Chondrocyte (in vitro differentiated cells): ENCODE results near the gene NOVA1. TPM values are rescaled to one million over a fixed set of nuclear protein-coding genes. Genes with fewer than 3 reads are reported as not detected.

Source experiments
- DNase-seq: peaks from one replicate; pipeline ENCODE4 v3.0.0; 2021; ENCODE audit warnings: mixed read lengths, low spot score
- H3K27ac Mint-ChIP-seq: one replicate; pipeline ENCODE4 v1.8.0; 2021; ENCODE audit warnings: mild to moderate bottlenecking, moderate library complexity, mixed read lengths; ENCODE audit not compliant: unreplicated experiment
- H3K27me3 Mint-ChIP-seq: 2 replicates; pipeline ENCODE4 v1.8.0; 2021; ENCODE audit warnings: low read depth, mixed read lengths
- H3K36me3 Mint-ChIP-seq: 2 replicates; pipeline ENCODE4 v1.8.0; 2021; ENCODE audit warnings: low read depth, mixed read lengths
- H3K4me1 Mint-ChIP-seq: 2 replicates; pipeline ENCODE4 v1.8.0; 2021; ENCODE audit warnings: low read depth, mild to moderate bottlenecking, mixed read lengths
- H3K4me3 Mint-ChIP-seq: one replicate; pipeline ENCODE4 v1.8.0; 2021; ENCODE audit warnings: mild to moderate bottlenecking, moderate library complexity, mixed read lengths; ENCODE audit not compliant: unreplicated experiment
- H3K9me3 Mint-ChIP-seq: 2 replicates; pipeline ENCODE4 v1.8.0; 2021; ENCODE audit warnings: low read depth, mixed read lengths
- total RNA-seq: library from RNA; stranded (reverse); gene quantifications from 3 replicates; pipeline ENCODE4 v1.2.1, GENCODE V29; 2021
- TF ChIP-seq, protein P1 (sequence below): fragments of 200-600 bp; sonication (generic); IDR thresholded peaks from 2 replicates; pipeline ENCODE4 v1.5.0; 2021; ENCODE audit warnings: antibody characterized with exemption, mild to moderate bottlenecking, moderate library complexity

The NOVA1 gene
- total RNA-seq, 1 donor from 2014 or later, result 0.97 TPM

- no peak for DNase-seq
- no peaks in the 10 kb centered on the region for H3K36me3 Mint-ChIP-seq
- H3K4me3 Mint-ChIP-seq, result no peak overlapping the region
- no peaks in the 10 kb centered on the region for H3K27me3 Mint-ChIP-seq
- TF ChIP-seq, protein P1, sequence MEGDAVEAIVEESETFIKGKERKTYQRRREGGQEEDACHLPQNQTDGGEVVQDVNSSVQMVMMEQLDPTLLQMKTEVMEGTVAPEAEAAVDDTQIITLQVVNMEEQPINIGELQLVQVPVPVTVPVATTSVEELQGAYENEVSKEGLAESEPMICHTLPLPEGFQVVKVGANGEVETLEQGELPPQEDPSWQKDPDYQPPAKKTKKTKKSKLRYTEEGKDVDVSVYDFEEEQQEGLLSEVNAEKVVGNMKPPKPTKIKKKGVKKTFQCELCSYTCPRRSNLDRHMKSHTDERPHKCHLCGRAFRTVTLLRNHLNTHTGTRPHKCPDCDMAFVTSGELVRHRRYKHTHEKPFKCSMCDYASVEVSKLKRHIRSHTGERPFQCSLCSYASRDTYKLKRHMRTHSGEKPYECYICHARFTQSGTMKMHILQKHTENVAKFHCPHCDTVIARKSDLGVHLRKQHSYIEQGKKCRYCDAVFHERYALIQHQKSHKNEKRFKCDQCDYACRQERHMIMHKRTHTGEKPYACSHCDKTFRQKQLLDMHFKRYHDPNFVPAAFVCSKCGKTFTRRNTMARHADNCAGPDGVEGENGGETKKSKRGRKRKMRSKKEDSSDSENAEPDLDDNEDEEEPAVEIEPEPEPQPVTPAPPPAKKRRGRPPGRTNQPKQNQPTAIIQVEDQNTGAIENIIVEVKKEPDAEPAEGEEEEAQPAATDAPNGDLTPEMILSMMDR, result no peak
- H3K4me1 Mint-ChIP-seq, result no peaks in the 10 kb centered on the region
- no peak overlapping the region for H3K27ac Mint-ChIP-seq
- H3K9me3 Mint-ChIP-seq, result no peaks in the 10 kb centered on the region
Observed at GRCh38 chr14:26548406-26548805, 49.4 kb downstream of the NOVA1 start.

DNA sequence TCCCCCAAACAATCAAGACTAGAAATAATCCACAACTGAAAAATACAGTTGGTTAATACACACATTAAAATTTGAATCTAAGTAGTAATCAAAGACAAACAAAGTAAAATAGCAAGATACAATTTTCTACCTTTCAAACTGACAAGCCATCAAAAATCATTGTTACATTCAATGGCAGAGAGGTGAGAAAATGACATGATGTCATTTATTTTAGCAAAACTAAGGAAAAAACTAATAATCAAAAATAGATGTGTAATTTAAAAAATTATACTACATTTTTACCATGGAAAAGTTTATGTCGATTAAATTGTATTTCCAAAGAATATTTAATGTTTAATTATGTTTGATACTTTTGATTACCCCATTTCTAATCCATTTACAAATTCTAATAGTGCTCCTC lies 59.7 kb downstream of the NOVA1 start:
- no peaks in the 10 kb centered on the region for H3K9me3 Mint-ChIP-seq
- no peak for DNase-seq
- no peaks in the 10 kb centered on the region for H3K4me1 Mint-ChIP-seq
- TF ChIP-seq, protein P1, result no peak
- H3K4me3 Mint-ChIP-seq, result no peak overlapping the region
- no peaks in the 10 kb centered on the region for H3K36me3 Mint-ChIP-seq
- H3K27ac Mint-ChIP-seq, result no peak overlapping the region
- H3K27me3 Mint-ChIP-seq, result no peaks in the 10 kb centered on the region

- H3K27me3 Mint-ChIP-seq, result no peaks in the 10 kb centered on the region
- no peaks in the 10 kb centered on the region for H3K9me3 Mint-ChIP-seq
- H3K27ac Mint-ChIP-seq, result no peak overlapping the region
- no peaks in the 10 kb centered on the region for H3K36me3 Mint-ChIP-seq
- TF ChIP-seq, protein P1, result peak; percentile 80
- DNase-seq, result no peak
- peaks cover 11% of the 10 kb centered on the region for H3K4me1 Mint-ChIP-seq
- no peak overlapping the region for H3K4me3 Mint-ChIP-seq
Observed at GRCh38 chr14:26531894-26532293, 65.9 kb downstream of the NOVA1 start.

DNA sequence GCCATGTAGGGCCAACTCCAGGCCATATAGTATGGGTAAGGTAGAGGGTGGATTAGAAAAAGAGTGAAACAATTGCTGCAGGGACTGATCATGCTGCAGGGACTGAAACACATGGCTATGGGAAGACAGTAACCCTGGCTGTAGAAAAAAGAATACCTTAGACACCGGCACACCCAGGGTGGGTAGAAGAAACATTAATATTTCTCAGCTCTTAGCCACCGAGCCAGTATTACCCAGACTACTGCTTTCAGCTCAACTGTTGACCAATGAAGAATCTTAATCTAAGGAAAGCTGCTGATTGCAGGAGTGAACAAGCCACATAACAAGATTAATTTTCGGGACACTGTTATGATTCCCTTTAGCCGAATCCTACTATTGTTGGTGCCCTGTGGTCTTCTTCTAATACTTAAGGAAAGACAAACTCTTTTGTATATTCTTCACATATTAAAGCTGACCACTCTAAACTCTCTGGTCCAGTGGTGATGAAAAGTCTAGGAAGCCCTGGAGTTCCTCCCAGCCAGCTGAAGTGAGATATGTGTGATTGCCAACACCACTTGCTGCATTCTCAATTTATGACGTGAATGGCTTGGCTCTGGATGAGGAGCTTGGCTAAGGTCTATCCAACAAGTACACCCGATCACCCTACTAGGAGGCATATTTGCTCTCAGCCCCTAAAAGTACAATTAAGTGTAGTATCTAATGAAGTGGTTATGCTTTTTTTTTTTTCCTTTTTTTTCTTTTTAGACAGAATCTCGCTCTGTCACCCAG lies 69.2 kb downstream of the NOVA1 start:
- H3K36me3 Mint-ChIP-seq, result no peaks in the 10 kb centered on the region
- no peak overlapping the region for H3K27ac Mint-ChIP-seq
- DNase-seq, result no peak
- no peaks in the 10 kb centered on the region for H3K27me3 Mint-ChIP-seq
- TF ChIP-seq, protein P1, result no peak
- peaks cover 11% of the 10 kb centered on the region for H3K4me1 Mint-ChIP-seq
- H3K9me3 Mint-ChIP-seq, result no peaks in the 10 kb centered on the region
- H3K4me3 Mint-ChIP-seq, result no peak overlapping the region

DNA sequence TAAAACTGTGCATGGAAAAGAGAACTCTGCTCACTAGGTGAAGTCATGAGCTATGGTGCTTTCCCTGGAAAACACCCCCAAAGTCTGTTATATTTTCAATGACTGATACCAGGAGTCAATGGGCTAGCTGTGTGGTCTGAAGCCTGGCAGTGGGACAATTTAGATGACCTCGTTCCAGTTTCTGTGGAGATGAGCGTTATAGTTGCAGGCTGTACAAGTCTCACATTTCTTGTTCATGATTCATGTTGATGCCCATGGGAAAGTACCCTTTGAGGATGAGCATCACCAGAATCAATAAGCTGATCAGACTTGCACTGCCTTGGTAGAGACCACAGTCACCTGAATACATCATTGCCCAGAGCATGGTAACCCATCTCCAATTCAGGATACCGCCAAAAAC lies 70.7 kb downstream of the NOVA1 start:
- DNase-seq, result no peak
- peaks cover 19% of the 10 kb centered on the region for H3K4me1 Mint-ChIP-seq
- no peaks in the 10 kb centered on the region for H3K36me3 Mint-ChIP-seq
- TF ChIP-seq, protein P1, result no peak
- H3K4me3 Mint-ChIP-seq, result no peak overlapping the region
- no peaks in the 10 kb centered on the region for H3K27me3 Mint-ChIP-seq
- no peaks in the 10 kb centered on the region for H3K9me3 Mint-ChIP-seq
- H3K27ac Mint-ChIP-seq, result no peak overlapping the region
